KMS-11 (cell line): ENCODE results near the gene TMEM269.

ENCODE experiments used
- H2AFZ ChIP-seq: fragments of 200-600 bp; sonication (generic); 2 replicates; pipeline ENCODE4 v1.6.1; 2016; ENCODE audit warnings: antibody characterized with exemption, mixed run types, low read depth
- H3K27ac ChIP-seq: fragments of 200-600 bp; sonication (generic); 2 replicates; pipeline ENCODE4 v1.6.1; 2016; ENCODE audit warnings: mild to moderate bottlenecking, mixed run types
- H3K27me3 ChIP-seq: fragments of 200-600 bp; sonication (generic); 2 replicates; pipeline ENCODE4 v1.6.1; 2017; ENCODE audit warnings: mild to moderate bottlenecking, low read depth, mixed run types, moderate library complexity; ENCODE audit not compliant: insufficient read depth
- H3K36me3 ChIP-seq: fragments of 200-600 bp; sonication (generic); 2 replicates; pipeline ENCODE4 v1.6.1; 2017; ENCODE audit warnings: mild to moderate bottlenecking, mixed run types; ENCODE audit not compliant: insufficient read depth
- H3K4me1 ChIP-seq: fragments of 200-600 bp; sonication (generic); 2 replicates; pipeline ENCODE4 v1.6.1; 2016; ENCODE audit warnings: mild to moderate bottlenecking, low read depth, mixed run types; ENCODE audit not compliant: poor library complexity, severe bottlenecking
- H3K4me2 ChIP-seq: fragments of 200-600 bp; sonication (generic); 2 replicates; pipeline ENCODE4 v1.7.0; 2016; ENCODE audit warnings: mild to moderate bottlenecking, mixed run types
- H3K4me3 ChIP-seq: fragments of 200-600 bp; sonication (generic); IDR thresholded peaks from 2 replicates; pipeline ENCODE4 v1.6.1; 2017; ENCODE audit warnings: low read depth, low read length, mixed read lengths; ENCODE audit not compliant: insufficient read depth
- H3K79me2 ChIP-seq: fragments of 200-600 bp; sonication (generic); 2 replicates; pipeline ENCODE4 v1.6.1; 2016; ENCODE audit warnings: low read depth, mixed run types; ENCODE audit not compliant: insufficient read depth
- H3K9ac ChIP-seq: fragments of 200-600 bp; sonication (generic); 2 replicates; pipeline ENCODE4 v1.6.1; 2016; ENCODE audit warnings: mild to moderate bottlenecking, mixed run types
- H4K20me1 ChIP-seq: fragments of 200-600 bp; sonication (generic); 2 replicates; pipeline ENCODE4 v1.6.1; 2016; ENCODE audit warnings: mild to moderate bottlenecking, mixed run types; ENCODE audit not compliant: insufficient read depth
- CTCF ChIP-seq: fragments of 200-600 bp; sonication (generic); conservative IDR thresholded peaks from 2 replicates; pipeline ENCODE4 v1.6.1; 2017; ENCODE audit warnings: low read depth, mild to moderate bottlenecking, antibody characterized with exemption, low read length, moderate library complexity, mixed read lengths

Gene TMEM269

GRCh38 chr1:42757892-42758275 lies 26.9 kb upstream of the TMEM269 start:
- no peak overlapping the region for H2AFZ ChIP-seq
- no peaks in the 10 kb centered on the region for H3K36me3 ChIP-seq
- H4K20me1 ChIP-seq = no peaks in the 10 kb centered on the region
- H3K27ac ChIP-seq = no peak overlapping the region
- H3K27me3 ChIP-seq = no peaks in the 10 kb centered on the region
- no peaks in the 10 kb centered on the region for H3K79me2 ChIP-seq
- no peak overlapping the region for H3K9ac ChIP-seq
- H3K4me3 ChIP-seq = no peak overlapping the region
- H3K4me2 ChIP-seq = no peak overlapping the region
- TF ChIP-seq CTCF = no peak
- H3K4me1 ChIP-seq = peaks cover 3% of the 10 kb centered on the region

DNA sequence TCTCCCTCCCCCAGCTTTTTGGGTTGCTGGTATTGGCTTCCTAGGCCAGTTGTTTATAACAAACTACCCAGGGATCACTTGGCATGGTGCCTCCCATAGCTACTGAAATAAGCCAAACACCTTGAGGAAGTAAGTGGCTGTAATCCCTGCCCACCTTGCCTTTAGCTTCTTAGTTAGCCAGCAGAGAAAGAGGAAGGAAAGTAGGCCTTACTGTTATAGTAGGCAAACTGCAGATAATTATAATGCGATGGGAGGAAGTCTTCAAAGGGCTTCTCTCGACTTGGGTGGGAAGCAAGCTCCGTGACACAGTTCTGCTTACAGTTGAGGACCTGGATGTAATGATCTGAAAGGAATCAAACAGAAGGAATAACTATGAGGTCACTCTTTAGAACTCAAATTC lies 26.1 kb upstream of the TMEM269 start:
- H3K27ac ChIP-seq = no peak overlapping the region

DNA sequence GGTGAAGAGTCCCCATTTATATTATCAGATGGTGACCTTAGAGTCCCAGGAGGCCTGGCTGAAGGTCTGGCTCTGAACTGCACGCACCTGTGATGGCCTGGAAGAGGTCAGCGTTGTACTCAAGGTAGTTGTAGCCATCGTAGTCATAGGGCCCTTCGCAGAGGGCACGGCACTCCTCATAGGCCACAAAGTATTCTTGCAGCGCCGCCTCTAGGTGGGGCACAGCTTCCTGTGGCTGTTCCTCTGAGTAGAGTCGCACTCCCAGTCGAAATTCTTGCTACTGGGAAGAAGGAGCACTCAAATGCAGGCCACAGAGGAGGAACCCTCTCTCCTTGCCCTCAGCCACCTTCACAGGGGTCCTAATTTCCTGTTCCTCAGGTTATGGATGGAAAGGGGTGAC lies 25.7 kb upstream of the TMEM269 start:
- no peaks in the 10 kb centered on the region for H4K20me1 ChIP-seq
- H3K79me2 ChIP-seq = no peaks in the 10 kb centered on the region; the same call in 1 of the 2 replicates
- no peaks in the 10 kb centered on the region for H3K27me3 ChIP-seq
- peaks cover 3% of the 10 kb centered on the region for H3K4me1 ChIP-seq
- no peak for TF ChIP-seq CTCF
- no peak overlapping the region for H3K9ac ChIP-seq
- no peak overlapping the region for H3K4me3 ChIP-seq
- H3K27ac ChIP-seq = no peak overlapping the region
- no peaks in the 10 kb centered on the region for H3K36me3 ChIP-seq
- H3K4me2 ChIP-seq = no peak overlapping the region
- H2AFZ ChIP-seq = no peak overlapping the region

More for the DNA sequence above, 26.1 kb upstream of the TMEM269 start:
- Histone ChIP-seq H3K4me2 (no peak overlapping the region), H3K79me2 (no peaks in the 10 kb centered on the region), H3K4me3 (no peak overlapping the region), H4K20me1 (no peaks in the 10 kb centered on the region), H3K9ac (no peak overlapping the region), H2AFZ (no peak overlapping the region), H3K27me3 (no peaks in the 10 kb centered on the region), H3K36me3 (no peaks in the 10 kb centered on the region), H3K4me1 (peaks cover 3% of the 10 kb centered on the region)
- no peak for TF ChIP-seq CTCF

GRCh38 chr1:42761567-42761966 lies 23.2 kb upstream of the TMEM269 start:
- no peaks in the 10 kb centered on the region for H3K27me3 ChIP-seq
- TF ChIP-seq CTCF = no peak

DNA sequence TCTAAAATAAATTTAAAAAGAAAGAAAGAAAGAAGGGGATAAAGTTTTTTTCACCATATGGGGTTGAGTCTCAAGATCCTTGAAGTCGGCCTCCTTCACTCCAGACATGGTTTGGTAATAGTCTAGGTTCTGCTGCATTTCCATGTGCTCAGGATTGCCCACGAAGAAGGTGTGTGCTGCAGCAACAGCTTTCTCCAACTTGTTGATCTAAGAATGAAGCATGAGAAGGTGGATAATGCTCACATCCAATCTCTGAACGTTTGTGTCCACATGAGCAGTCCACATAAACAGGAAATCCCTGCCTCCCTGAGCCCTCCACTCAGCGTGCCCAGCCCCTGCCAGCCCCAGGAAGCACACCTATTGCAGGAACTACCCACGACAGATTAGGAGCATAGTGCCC lies 22.5 kb upstream of the TMEM269 start:
- Histone ChIP-seq H2AFZ (no peak overlapping the region), H3K79me2 (peaks cover 12% of the 10 kb centered on the region; the same call in 1 of the 2 replicates), H3K27ac (no peak overlapping the region), H3K4me2 (no peak overlapping the region), H3K27me3 (no peaks in the 10 kb centered on the region), H3K4me3 (no peak overlapping the region), H3K36me3 (no peaks in the 10 kb centered on the region), H3K4me1 (peaks cover 12% of the 10 kb centered on the region), H4K20me1 (no peaks in the 10 kb centered on the region), H3K9ac (no peak overlapping the region)
- no peak for TF ChIP-seq CTCF

More at GRCh38 chr1:42761567-42761966, 23.2 kb upstream of the TMEM269 start:
- Histone ChIP-seq H3K9ac (no peak overlapping the region), H2AFZ (no peak overlapping the region), H3K79me2 (peaks cover 12% of the 10 kb centered on the region; the same call in 1 of the 2 replicates), H3K4me3 (no peak overlapping the region), H3K4me1 (peaks cover 15% of the 10 kb centered on the region), H3K36me3 (no peaks in the 10 kb centered on the region), H4K20me1 (no peaks in the 10 kb centered on the region), H3K4me2 (no peak overlapping the region), H3K27ac (no peak overlapping the region)
